Measurements from ENCODE around the gene TRPM3.

Gene TRPM3

DNA sequence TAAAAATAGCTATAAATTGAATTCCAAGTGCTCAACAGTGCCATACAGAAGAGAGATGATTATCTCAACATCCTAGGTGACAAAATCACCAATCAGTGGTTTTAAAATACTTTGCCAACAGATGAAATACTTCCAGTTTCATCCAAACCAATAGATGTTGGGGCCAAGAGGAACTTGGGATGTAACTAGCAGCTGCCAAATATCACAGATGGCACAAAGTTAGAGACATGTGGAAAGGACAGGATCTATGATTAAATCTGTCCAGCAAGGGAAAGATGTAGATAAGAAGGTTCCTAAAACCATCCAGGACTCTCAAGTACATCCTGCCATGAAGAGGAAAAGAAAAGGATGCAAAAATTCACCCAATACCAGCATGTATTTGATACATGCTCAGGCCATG is 23.8 kb downstream of the TRPM3 start:
- DNase-seq: peak in 1 of 14 donors; percentile 85

DNA sequence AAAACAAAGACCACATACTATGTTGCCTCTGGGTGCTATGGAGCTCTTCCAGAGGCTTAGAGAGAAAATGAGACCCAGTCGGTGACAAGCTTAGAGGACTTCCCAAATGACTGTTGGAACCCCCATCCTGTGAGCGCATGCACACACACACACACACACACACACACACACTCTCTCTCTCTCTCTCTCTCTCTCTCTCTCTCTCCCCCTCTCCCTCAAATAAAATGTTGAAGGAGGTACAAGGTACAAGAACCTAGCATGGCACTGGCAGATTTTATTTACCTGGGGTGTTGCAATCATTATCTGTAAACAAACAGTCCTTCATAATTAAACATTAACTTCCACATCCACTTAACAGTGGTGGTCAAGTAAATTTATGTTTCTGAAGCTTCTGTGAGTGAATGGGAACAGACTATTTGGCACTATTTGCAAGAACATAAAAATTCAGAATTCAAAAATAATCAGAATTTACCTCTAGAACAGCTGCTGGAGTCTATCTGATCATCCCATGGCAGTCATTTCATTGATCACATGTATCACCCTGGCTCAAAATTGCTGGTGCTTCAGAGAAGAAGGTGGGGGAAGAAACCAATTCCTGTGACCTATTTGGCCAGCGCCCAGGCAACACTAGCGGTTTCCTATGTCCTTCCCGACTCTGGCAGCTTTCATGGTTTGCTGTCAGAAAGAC is 24.9 kb downstream of the TRPM3 start:
- peak in 8 of 14 donors; percentile 7 to 84 (median 25) for DNase-seq

DNA sequence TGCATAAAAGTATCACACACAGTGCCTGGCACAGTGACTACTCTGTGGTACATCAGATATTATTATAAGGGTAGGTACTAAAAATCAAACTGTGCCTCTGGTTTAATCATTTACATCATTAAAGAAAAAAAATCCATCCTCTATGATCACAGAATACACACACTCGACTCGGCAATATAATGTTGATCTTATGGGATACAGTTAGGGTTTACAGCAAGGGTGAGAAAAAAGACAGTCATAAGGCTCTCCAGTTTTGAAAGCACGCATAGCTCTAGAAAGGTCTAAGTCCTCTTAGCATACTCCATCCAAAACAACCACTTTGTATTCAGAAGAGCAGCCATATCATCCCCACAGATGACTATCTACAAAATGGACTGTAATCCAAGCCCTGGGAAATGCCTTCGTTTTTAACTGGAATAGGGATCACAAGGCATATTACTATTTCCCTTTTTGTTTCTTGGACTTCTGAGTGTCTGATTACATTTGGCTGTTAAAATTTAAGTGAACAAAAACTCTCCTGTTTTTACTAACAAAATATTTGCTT is 26.6 kb downstream of the TRPM3 start:
- no peak for DNase-seq

DNA sequence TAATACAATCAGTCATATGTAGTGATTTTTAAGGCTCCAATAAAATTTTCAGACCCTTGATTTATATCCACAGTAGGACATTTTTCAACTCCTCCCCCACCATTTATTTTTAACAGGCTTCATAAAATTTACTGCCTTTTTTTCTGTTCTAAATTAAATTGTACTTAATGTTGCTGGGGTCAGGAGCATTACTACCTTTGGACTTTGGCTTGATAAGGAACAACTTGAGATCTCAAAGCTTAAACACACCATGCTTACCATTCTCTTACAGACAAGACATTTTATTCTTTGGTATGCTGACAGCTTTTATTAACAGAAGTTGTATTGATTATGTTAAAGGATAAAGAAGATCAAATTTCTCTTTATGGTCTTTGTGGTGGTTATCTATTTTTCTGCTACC is 30.5 kb downstream of the TRPM3 start:
- DNase-seq: no peak

DNA sequence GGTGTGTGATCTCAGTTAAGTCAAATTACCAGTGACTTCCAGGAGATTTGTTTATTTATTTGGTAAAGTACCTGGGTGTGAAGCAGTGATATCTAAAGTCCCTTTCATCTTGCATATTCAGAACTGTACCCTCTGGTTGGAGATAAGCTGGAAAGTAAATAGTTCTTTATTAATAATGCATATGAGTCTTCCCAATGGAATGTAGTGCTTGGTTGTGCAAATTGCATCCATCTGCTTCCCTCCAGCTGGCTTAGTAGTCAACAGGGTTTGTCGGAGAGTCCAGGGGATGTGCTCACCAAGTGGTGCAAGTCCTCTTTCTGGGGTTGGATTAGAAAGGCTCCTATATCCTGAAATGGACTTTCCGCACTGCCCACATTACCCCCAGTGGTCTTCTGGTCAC is 42.0 kb downstream of the TRPM3 start:
- DNase-seq: no peak

DNA sequence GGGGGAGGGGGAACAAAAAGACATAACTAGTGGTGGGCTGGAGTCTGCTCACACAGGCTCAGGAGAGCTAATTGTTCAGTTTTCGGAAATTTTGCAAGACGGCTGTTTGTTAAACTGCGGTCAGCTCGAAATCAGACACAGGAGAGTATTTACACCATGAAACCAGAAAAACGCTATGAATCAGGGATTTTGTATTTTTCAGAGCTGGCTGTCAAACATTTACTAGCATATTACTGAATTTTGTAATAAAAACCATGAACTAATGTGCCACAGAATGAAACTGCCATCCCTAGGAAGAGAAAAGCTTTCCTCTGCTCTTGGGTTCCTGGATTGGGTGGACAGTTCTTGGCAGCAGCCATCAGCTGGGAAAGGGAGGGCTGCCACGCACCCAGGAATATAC is 45.3 kb downstream of the TRPM3 start:
- peak in 1 of 14 donors; percentile 10 for DNase-seq

DNA sequence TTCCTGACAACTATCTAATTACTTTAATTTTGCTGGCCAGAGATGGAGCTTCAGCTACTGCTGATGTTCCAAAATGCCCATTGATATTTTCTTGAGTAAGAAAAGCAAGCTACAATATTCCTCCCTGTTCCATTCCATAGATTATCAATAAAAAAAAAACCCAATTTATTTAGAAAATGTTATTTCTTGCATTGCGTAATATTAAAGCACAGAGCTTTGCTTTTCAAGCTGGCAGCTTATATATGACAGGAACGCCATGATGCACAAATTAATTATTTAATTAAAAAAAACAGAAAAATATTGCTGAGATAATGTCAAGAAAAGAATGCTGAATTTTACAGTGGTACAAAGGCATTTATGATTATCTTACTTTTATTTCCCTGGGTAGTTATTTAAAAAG is 47.9 kb downstream of the TRPM3 start:
- DNase-seq: no peak

DNA sequence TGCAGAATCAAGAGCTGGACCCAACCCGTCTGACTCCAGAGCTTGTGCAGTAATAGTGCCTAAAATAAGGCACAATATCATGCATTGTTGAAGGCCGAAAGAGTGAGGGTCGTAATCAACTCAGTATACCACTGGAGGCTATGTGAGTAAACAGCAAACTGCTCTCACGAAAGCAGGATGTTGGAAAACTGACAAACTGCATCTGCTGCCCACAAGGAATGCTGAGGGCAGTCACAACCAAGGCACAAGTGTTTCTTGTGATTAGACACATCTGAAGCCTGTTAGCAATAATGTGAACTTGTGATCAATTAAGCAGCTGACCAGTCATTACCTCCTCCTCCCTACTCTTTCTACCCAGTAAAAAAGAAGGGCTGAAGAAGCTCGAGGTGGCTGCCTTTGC is 48.8 kb downstream of the TRPM3 start:
- no peak for DNase-seq

DNA sequence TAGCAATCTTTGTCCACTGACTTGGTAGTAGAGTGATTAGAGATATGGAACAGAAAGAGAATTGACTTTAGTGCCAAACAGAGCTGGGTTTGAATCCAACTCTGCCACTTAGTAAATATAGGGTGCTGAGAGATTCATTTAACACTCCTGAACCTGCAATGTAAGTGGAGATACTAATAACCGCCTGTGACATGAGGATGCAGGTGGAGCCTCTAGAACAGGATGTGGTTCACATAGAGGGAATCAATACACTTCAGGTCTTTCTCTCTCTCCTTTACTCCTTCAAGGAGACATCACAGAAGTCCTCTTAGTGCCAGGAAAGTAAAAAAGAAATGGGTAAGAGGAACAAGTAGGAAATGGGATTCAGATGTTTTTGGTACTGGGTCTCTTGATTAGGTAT is 49.8 kb downstream of the TRPM3 start:
- no peak for DNase-seq

DNA sequence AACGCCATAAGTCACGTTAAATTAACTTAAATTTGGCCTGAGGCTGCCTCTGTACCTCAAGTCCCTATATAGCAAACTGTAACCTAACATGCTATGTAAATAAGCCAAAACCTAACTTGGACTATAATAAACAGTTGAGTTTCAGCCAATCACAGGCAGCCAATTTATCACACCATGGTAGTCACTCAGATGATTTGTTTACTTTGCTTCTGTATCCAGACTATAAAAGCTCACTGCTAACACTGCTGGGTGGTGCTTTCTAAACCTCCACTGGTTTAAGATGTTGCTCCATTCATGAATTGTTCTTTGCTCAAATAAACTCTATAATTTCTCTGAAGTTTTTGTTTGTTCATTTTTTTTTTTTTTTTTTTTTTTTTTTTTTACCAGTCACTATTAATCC is 62.8 kb downstream of the TRPM3 start:
- no peak for DNase-seq

DNA sequence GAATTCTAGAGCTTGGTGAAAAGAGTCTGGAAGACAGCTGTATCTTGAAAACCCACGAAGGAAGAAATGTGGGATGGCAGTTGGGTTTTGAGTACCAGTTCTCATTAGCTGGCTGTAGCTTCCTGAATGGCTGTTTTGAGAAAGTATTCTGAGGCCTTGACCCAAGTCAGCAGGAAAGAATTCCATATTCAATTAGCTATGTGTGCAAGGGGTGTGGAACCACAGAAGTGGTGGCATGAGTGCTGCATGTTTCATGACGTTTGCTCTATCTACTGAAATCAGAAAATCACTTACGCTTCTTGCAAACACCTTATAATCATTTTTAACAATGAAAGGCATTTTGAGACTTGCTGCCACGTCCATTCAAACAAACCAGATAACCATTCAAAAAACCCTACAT is 69.1 kb downstream of the TRPM3 start:
- DNase-seq: no peak

DNA sequence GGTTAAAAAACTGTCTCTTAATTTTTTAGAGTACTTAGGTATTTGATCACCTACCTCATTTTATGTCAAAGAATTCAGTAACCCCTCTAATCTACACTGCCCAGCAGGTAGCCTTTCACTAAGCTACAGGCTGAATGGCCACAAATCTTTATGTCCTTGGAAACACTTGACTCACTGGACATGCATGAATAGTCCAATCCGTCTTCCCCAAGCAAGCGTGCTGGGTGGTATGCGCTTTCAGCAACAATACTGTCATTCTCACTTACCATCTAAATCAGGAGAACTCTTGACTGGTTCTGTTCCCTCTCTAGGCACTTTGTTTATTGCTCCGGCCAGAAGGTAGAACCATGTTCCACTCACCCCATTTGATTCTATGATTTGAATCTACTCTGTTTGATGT is 73.1 kb downstream of the TRPM3 start:
- DNase-seq: no peak

DNA sequence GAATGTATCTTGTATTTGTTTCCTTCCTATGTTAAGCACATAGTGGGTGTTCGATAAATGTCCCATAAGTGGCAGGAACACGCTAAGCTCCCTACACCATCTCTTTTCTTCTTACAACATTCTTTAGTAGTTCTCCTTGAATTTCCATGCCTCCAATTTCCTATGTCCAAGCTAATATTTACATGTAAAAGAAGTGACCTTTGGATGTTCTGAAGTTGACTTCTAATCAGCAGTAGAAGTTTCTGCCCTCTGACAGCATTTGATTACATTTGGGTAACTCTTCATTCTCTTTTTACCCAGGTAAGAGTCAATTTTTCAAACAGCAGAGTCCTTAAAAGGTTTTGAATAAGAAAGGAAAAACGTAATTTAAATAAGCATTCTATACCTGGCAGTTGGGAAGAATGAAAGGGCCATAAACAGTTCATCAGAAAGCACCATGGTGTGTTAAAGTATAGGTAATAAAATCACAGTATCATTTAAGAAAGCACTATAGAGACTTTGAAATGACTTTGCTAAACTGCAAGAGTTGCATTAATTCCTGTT is 78.9 kb downstream of the TRPM3 start:
- no peak for DNase-seq

DNA sequence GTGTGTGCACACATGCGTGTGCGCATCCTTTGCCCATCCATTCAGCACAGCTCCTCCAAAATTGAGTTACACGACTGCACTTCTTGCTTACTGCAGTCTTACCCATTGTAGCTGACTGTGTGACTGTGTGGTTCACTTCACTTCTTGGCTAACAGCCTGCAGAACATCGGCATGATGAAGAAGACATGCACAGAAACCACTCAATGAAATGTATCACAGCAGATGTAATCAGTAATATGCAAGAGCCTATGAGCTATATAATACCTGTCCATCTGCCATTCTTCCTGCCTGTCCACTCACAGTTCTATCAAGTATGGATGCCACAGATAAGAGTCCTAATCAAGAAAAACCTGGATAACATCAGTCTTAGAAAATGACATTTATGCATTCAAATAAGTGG is 83.9 kb downstream of the TRPM3 start:
- DNase-seq: peak in 1 of 14 donors; percentile 22

DNA sequence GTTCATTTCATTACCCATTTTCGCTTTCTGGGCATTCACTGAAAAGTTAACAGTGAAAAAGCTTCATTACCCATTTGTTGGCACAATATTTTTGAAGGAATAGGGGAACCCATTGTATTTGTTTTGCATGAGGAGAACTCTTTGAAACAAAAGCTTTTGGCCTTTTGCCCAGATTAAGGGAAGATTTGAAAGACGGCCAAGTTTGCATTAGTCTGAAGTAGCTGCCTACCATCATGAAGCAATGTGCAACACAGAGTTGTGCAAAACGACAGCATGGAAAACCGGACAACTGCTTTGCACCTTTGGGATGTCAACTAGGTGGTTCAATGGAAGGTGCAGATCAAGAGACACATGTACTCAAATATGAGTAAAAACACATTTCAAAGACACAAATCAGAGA is 84.9 kb downstream of the TRPM3 start:
- peak in 4 of 14 donors; percentile 2 to 37 (median 14) for DNase-seq

DNA sequence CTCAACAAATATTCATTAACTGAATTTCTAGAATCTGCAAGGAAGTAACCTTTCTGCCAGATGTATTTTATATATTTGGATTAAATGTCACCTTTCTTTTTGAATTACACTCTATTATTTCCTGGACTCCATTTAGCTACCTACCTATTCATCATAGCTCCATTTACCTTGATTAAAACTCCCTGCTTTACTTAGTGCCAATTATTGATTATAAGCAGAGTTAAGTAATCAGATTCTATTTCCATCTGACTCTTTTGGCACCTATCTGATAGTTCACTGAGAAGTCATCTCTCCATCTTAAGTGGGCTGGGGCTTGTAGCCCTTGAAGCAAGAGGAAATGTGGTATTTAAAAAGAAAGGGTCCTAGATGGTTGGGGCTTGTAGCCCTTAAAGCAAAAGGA is 88.6 kb downstream of the TRPM3 start:
- no peak for DNase-seq

DNA sequence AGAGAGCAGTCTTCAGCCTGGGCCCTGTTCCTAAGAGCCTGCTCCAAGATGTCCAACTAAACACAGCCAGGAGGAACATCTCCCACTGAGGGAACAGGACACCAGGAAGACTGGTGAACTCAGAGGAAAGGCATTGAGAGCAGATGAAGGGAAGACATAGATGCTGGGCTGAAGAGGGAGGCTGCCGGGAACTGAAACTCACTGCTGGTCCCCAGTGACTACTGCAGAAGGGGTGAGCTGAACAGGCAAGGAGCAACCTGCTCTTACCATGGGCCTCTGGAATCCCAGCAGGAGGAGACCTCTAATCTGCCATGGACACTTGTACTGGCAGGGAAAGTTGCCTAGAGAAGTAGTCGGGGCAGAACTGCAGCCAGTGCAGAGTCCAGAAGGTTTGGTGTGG is 95.7 kb downstream of the TRPM3 start:
- no peak for DNase-seq

DNA sequence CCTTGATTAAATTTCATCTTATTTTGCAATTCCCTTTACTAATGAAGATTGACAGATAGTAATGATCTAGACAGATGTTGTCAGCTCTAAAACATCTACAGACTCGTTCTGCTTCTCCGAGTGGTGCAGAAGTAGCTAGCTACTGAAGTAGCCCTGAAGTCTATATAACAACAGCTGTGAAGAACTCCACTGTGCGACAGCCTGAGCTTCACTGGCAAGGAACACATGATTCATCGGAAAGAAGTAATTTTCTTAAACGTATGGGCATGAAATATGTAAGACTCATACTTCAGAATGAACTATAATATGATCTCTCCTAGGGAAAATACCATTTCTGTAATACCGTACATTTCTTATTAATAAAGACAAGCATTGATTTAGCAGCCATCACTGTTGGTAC is 96.2 kb downstream of the TRPM3 start:
- no peak for DNase-seq

DNA sequence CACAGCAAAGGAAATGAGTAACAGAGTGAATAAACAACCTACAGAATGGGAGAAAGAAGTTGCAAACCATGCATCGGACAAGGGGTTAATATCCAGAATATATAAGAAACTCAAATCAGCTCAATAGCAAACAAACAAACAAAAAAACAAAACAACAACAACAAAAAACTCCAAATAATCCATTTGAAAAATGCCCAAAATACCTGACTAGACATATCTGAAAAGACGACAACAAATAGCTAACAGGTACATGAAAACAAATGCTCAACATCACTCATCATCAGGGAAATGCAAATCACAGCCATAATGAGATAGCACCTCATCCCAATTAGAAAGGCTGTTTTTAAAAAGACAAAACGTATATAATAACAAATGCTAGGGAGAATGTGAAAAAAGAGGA is 111.2 kb downstream of the TRPM3 start:
- no peak for DNase-seq

DNA sequence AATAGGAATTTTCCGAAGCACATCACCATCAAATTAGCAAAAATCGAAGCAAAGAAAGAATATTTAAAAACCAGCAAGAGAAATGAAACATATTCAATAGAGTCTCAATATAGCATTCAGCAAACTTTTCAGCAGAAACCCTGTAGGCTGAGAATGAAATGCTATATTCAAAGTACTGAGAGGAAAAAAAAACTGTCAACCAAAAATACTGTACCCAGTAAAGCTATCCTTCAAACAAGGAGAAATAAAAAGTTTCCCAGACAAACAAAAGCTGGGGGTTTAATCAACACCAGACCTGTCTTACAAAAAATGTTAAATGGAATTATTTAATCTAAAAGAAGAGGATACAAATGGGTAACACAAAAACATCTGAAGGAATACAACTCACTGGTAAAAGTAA is 116.0 kb downstream of the TRPM3 start:
- DNase-seq: no peak

DNA sequence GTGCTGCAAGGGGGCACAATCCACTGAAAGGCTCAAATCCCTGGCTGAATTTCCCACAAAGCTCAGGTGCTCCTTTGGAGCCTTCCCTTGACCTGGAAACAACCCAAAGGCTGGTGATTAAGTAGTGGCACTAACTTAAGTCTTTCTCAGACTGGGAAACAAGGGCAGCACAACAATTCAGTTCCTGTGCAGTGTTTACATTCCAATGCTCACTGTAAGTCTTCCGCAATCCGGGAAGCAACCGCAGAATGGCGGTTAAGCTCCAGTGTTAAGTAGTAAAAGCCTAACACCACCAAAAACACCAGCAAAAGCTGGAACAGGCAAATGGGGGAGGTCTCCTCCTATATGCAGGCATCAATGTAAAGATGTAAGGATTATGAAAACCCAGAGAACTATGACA is 117.2 kb downstream of the TRPM3 start:
- DNase-seq: no peak

DNA sequence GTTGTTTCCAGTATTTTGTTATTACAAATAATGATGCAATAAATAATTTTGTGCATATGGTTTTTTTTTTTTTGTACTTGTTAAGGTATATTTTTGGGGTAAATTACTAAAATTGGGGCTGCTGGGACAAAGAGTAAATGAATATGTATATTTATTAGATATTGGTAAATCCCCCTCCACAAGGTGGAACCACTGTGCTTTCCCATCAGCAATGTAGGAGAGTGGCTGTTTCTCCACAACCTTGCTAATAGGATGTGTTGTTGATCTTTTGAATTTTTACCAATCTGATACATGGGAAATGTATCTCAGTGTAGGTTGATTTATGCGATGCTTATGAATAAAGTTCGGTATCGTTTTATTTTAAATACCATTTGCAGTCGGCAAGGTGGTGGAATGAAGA is 118.1 kb downstream of the TRPM3 start:
- no peak for DNase-seq

DNA sequence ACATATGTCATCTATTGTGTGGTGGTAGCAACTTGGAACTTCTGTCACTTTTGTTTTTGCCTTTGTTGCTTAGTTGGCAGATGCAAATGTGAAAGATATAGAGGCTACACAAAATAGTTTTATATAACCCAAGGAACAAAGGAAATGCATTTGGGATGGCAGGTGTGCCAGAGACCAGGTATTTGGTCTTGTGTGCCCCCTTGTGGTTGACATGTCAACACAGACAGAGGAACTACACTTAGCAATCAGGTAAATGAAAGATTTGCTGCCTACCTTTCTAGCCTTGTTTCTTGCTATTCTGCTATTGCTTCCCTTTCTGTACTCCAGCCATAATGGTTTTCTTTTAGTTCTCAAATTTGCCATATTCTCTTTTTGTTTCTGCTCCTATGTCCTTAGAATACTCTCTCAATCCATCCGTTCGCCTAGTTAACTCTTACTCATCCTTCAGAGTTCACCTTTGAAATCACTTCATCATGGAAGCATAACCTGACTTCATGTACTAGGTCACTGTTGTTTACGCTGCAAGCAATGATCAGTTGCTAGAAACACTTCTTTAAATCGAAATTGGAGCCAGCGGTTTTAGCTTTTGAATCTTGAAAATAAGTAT is 119.5 kb downstream of the TRPM3 start:
- DNase-seq: no peak

DNA sequence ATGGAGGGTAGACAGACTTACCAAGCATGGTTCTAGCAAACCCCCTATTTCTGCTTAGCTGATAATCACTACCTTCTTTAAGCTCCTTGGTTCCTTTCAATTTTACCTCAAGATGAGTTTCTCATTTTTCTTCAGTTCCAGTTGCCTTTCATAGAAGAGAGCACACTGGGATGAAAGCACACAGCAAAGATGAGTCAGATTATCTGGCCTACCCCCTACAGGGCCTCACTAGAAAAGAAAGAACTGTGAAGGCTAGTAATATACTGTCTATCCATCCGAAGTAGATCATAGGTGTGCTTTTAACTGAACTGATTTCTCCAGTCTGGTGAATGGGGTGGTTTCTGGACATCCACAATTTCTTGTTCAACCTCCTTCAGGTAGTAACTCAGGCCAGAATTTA is 122.5 kb downstream of the TRPM3 start:
- no peak for DNase-seq
